ENCODE results near the gene PDXDC1.
"Not testable (repeated sequence)": the region's sequence is repeated elsewhere in the genome, so short reads cannot be mapped to it uniquely, and the experiment has no call there.

PDXDC1 gene

GRCh38 chr16:15166177-15166576 is 191.4 kb downstream of the PDXDC1 start:
- DNase-seq: not testable (repeated sequence)

GRCh38 chr16:15168303-15168702 is 193.5 kb downstream of the PDXDC1 start:
- not testable (repeated sequence) for DNase-seq

DNA sequence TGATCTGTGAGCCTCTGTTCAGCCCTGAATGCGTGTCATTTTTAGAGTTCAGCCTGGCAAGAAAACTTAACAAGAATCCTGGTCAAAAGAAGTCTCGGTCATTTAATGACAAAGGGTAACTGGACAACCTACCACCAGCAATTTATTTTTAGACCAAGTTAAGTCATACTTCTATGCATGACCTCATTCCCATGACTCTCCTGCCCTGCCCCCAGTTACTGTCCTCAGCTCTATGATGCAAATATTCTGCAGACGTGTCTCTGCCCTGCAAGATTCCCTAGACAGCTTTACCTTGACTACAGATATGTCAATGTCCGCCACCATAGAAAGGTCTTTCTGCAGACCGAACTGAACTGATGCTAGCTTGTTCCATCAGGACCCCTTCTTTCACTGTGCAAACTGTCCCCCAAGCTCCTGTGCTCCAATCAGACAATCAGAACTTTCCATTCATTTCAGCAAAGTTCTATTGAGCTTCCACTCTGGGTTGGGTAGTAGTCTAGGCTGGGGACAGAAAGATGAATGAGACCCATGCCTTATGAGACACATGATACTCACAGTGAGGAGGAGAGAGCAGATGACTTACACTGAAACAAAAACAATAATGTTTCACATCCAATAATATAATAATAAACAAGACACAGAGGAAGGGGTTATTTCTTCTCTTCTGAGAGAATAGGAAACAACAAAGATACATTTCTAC is 194.3 kb downstream of the PDXDC1 start:
- DNase-seq: not testable (repeated sequence)

GRCh38 chr16:15179909-15180308 is 205.1 kb downstream of the PDXDC1 start:
- DNase-seq: not testable (repeated sequence)

GRCh38 chr16:15180946-15181345 is 206.1 kb downstream of the PDXDC1 start:
- not testable (repeated sequence) for DNase-seq

DNA sequence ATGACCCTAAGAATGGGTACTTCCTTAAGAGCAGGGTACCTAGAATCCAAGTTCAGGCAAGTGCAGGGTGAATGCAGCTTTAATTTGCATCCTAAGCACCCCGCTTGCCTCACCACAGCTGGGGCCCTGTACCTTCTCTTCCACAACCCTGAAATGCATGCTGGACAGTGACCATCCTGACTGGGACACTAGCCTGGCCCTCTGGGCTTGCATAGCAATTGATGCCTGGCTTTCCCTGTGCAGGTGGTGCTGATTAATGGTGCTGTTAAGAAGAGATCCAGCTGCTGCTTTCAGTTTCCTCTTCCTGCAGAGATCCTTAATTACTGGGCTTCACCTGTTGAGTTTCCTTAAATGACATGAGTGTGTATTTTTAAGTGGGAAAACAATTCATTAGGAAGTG is 209.2 kb downstream of the PDXDC1 start:
- not testable (repeated sequence) for DNase-seq
